GM23338 (cell line): ENCODE results near the gene PARD3.

Experiments
- CTCF ChIP-seq, 2 experiments: fragments of 200-600 bp in 1 of 2; sonication (generic) in 1 of 2; conservative IDR thresholded peaks; 2 replicates each; pipeline versions ENCODE4 v1.5.1 to v1.6.1; 2016 to 2017; ENCODE audit warnings: antibody characterized with exemption in 2 of 2, low read depth in 2 of 2, mild to moderate bottlenecking in 2 of 2, moderate library complexity in 1 of 2
- EZH2 ChIP-seq: fragments of 200-600 bp; sonication (generic); IDR thresholded peaks from one replicate; pipeline ENCODE4 v1.8.0; 2017; ENCODE audit warnings: antibody characterized with exemption, mild to moderate bottlenecking, low read depth; ENCODE audit not compliant: unreplicated experiment

GRCh38 chr10:34320265-34320664 lies 494.8 kb downstream of the PARD3 start:
- TF ChIP-seq CTCF (conservative IDR thresholded peaks at IDR 0.05; ENCODE audit: low read depth in 2 of 2) (no peak), EZH2 (no peak)
